Suprapubic skin (tissue), 4 donors: ENCODE measurements around the gene LCN9. TPM values are rescaled to one million over a fixed set of nuclear protein-coding genes. Genes with fewer than 3 reads are reported as not detected.
"Not testable (repeated sequence)": the region's sequence is repeated elsewhere in the genome, so short reads cannot be mapped to it uniquely, and the experiment has no call there.

Experiments
- DNase-seq, 2 donors: peaks; one replicate each; pipeline ENCODE4 v3.0.0-alpha.2; 2019; ENCODE audit warnings: low spot score in 2 of 2
- H3K27ac ChIP-seq: fragments of 200-600 bp; sonication (generic); one replicate; pipeline ENCODE4 v1.5.1; 2019
- H3K27me3 ChIP-seq: fragments of 200-600 bp; sonication (generic); one replicate; pipeline ENCODE4 v1.5.1; 2019
- H3K36me3 ChIP-seq: fragments of 200-600 bp; sonication (generic); one replicate; pipeline ENCODE4 v1.5.1; 2019
- H3K4me1 ChIP-seq: fragments of 200-600 bp; sonication (generic); one replicate; pipeline ENCODE4 v1.5.1; 2019
- H3K4me3 ChIP-seq: fragments of 200-600 bp; sonication (generic); one replicate; pipeline ENCODE4 v1.5.1; 2019; ENCODE audit warnings: mild to moderate bottlenecking
- H3K9me3 ChIP-seq: fragments of 200-600 bp; sonication (generic); one replicate; pipeline ENCODE4 v1.5.1; 2019
- CTCF ChIP-seq, 2 donors: fragments of 200-600 bp in 1 of 2; fragments of 450-650 bp in 1 of 2; sonication (generic) in 1 of 2; IDR thresholded peaks; one replicate each; pipeline ENCODE4 v1.5.1; 2016 to 2019; ENCODE audit warnings: antibody characterized with exemption in 2 of 2, mild to moderate bottlenecking in 1 of 2, moderate library complexity in 1 of 2
- EP300 ChIP-seq: sonication (generic); formaldehyde crosslinking; IDR thresholded peaks from one replicate; pipeline ENCODE4 v1.6.1; 2017; ENCODE audit warnings: antibody characterized with exemption
- POLR2A ChIP-seq, 2 donors: fragments of 450-650 bp; IDR thresholded peaks; one replicate each; pipeline ENCODE4 v1.6.1; 2017; ENCODE audit warnings: antibody characterized with exemption in 2 of 2, mild to moderate bottlenecking in 2 of 2, moderate library complexity in 2 of 2
- POLR2AphosphoS5 ChIP-seq, 3 donors: sonication (generic); formaldehyde crosslinking; IDR thresholded peaks; one replicate each; pipeline ENCODE4 v1.6.1; 2017; ENCODE audit warnings: antibody characterized with exemption in 3 of 3
- WGBS: methylation state at CpG from one replicate; pipeline ENCODE4 v1.1.5; 2018; 5-methylcytosine and 5-hydroxymethylcytosine counted together
- total RNA-seq, 4 donors: library from RNA; depleted of rRNA; stranded (reverse); fragments of >200 nt; gene quantifications; one replicate each; pipeline ENCODE4 v1.1.0, GENCODE V29; 2016

The LCN9 gene
- total RNA-seq, 4 donors from 2014 or later: not detected

GRCh38 chr9:135664801-135665794 is 2.0 kb downstream of the LCN9 start:
- DNase-seq: peak; percentile 52 to 63
- Histone ChIP-seq H3K9me3 (peaks cover 5% of the 10 kb centered on the region), H3K27me3 (peaks cover 65% of the 10 kb centered on the region), H3K4me3 (no peak overlapping the region), H3K36me3 (no peaks in the 10 kb centered on the region), H3K27ac (no peak overlapping the region), H3K4me1 (no peaks in the 10 kb centered on the region)
- TF ChIP-seq POLR2AphosphoS5 (IDR thresholded peaks at IDR 0.05): no peak
- no peak for TF ChIP-seq POLR2A (IDR thresholded peaks at IDR 0.05)
- no peak for TF ChIP-seq CTCF (IDR thresholded peaks at IDR 0.05)
- TF ChIP-seq EP300: no peak
- WGBS: 78% methylated on average over 18 of the region's 32 CpGs

- Histone ChIP-seq H3K27ac (no peak overlapping the region), H3K36me3 (no peaks in the 10 kb centered on the region), H3K9me3 (peaks cover 5% of the 10 kb centered on the region), H3K4me1 (no peaks in the 10 kb centered on the region), H3K4me3 (no peak overlapping the region), H3K27me3 (peaks cover 69% of the 10 kb centered on the region)
- WGBS: 69% methylated on average over 6 of the region's 12 CpGs
- DNase-seq: peak in 1 of 2 donors; percentile 69
- TF ChIP-seq CTCF (IDR thresholded peaks at IDR 0.05) (no peak), POLR2AphosphoS5 (IDR thresholded peaks at IDR 0.05) (no peak), EP300 (no peak), POLR2A (IDR thresholded peaks at IDR 0.05) (no peak)
These were observed 2.7 kb downstream of the LCN9 start for GRCh38 chr9:135665795-135666189.

GRCh38 chr9:135666534-135667462 is 3.7 kb downstream of the LCN9 start:
- H3K27ac ChIP-seq: no peak overlapping the region
- H3K4me3 ChIP-seq: no peak overlapping the region
- peak; percentile 37 to 59 for DNase-seq
- no peaks in the 10 kb centered on the region for H3K36me3 ChIP-seq
- 47% methylated on average over 19 of the region's 29 CpGs for WGBS
- no peaks in the 10 kb centered on the region for H3K4me1 ChIP-seq
- no peak for TF ChIP-seq POLR2A (IDR thresholded peaks at IDR 0.05)
- TF ChIP-seq POLR2AphosphoS5 (IDR thresholded peaks at IDR 0.05): no peak
- no peak for TF ChIP-seq EP300
- no peak for TF ChIP-seq CTCF (IDR thresholded peaks at IDR 0.05)
- H3K27me3 ChIP-seq: peaks cover 79% of the 10 kb centered on the region
- H3K9me3 ChIP-seq: peaks cover 5% of the 10 kb centered on the region

GRCh38 chr9:135667463-135668001 is 4.4 kb downstream of the LCN9 start:
- DNase-seq: peak in 1 of 2 donors; percentile 72
- Histone ChIP-seq H3K27ac (no peak overlapping the region), H3K36me3 (no peaks in the 10 kb centered on the region), H3K4me3 (no peak overlapping the region), H3K27me3 (peaks cover 83% of the 10 kb centered on the region), H3K9me3 (peaks cover 5% of the 10 kb centered on the region), H3K4me1 (no peaks in the 10 kb centered on the region)
- 80% methylated on average over 1 of the region's 9 CpGs for WGBS
- TF ChIP-seq POLR2A (IDR thresholded peaks at IDR 0.05) (no peak), POLR2AphosphoS5 (IDR thresholded peaks at IDR 0.05) (no peak), EP300 (no peak), CTCF (IDR thresholded peaks at IDR 0.05) (no peak)

- not testable (repeated sequence) for H3K27ac ChIP-seq, H3K4me1 ChIP-seq, H3K9me3 ChIP-seq, H3K4me3 ChIP-seq, H3K36me3 ChIP-seq
- peak in 1 of 2 donors; percentile 27 for DNase-seq
- H3K27me3 ChIP-seq: peaks cover 80% of the 10 kb centered on the region
- 85% methylated on average over 5 of the region's 5 CpGs for WGBS
These were observed 5.9 kb downstream of the LCN9 start for GRCh38 chr9:135669018-135669417.
